Tibial nerve (tissue), 4 donors: ENCODE data around the gene WDR70. TPM values are rescaled to one million over a fixed set of nuclear protein-coding genes. Genes with fewer than 3 reads are reported as not detected.

Experiments used
- DNase-seq, 2 donors: peaks; one replicate each; pipeline ENCODE4 v3.0.0-alpha.2; 2019; ENCODE audit warnings: low spot score in 2 of 2
- H3K27ac ChIP-seq, 4 donors: fragments of 200-600 bp; sonication (generic) in 3 of 4; one replicate each; pipeline ENCODE4 v1.5.1; 2017 to 2019; ENCODE audit warnings: mild to moderate bottlenecking in 1 of 4
- H3K27me3 ChIP-seq, 2 donors: fragments of 200-600 bp; sonication (generic) in 1 of 2; one replicate each; pipeline versions ENCODE4 v1.5.1 to v1.6.0; 2017 to 2019
- H3K36me3 ChIP-seq, 3 donors: fragments of 200-600 bp; sonication (generic); one replicate each; pipeline ENCODE4 v1.5.1; 2018 to 2019
- H3K4me1 ChIP-seq, 4 donors: fragments of 200-600 bp; sonication (generic) in 3 of 4; one replicate each; pipeline ENCODE4 v1.5.1; 2017 to 2019
- H3K4me3 ChIP-seq, 4 donors: fragments of 200-600 bp; sonication (generic) in 3 of 4; one replicate each; pipeline ENCODE4 v1.5.1; 2017 to 2019; ENCODE audit warnings: mild to moderate bottlenecking in 1 of 4, moderate library complexity in 1 of 4
- H3K9me3 ChIP-seq, 4 donors: fragments of 200-600 bp; sonication (generic) in 3 of 4; one replicate each; pipeline ENCODE4 v1.5.1; 2017 to 2019
- EP300 ChIP-seq, 2 donors: sonication (generic); formaldehyde crosslinking; IDR thresholded peaks; one replicate each; pipeline ENCODE4 v1.6.1; 2017; ENCODE audit warnings: antibody characterized with exemption in 2 of 2, mild to moderate bottlenecking in 1 of 2
- POLR2A ChIP-seq, 2 donors: fragments of 450-650 bp; IDR thresholded peaks; one replicate each; pipeline ENCODE4 v1.6.1; 2017; ENCODE audit warnings: antibody characterized with exemption in 2 of 2, mild to moderate bottlenecking in 2 of 2, moderate library complexity in 2 of 2
- WGBS, 2 donors: methylation state at CpG; one replicate each; pipeline ENCODE4 v1.1.5; 2018; 5-methylcytosine and 5-hydroxymethylcytosine counted together
- total RNA-seq, 4 donors: library from RNA; depleted of rRNA; stranded (reverse); fragments of >200 nt; gene quantifications; one replicate each; pipeline ENCODE4 v1.1.0, GENCODE V29; 2016
- TF ChIP-seq, protein P1 (sequence below), 5 experiments: fragments of 200-600 bp in 3 of 5; fragments of 450-650 bp in 2 of 5; sonication (generic) in 3 of 5; IDR thresholded peaks; one replicate each; pipeline ENCODE4 v1.5.1; 2016 to 2019; ENCODE audit warnings: antibody characterized with exemption in 5 of 5, mild to moderate bottlenecking in 3 of 5, moderate library complexity in 2 of 5

The WDR70 gene
- total RNA-seq, 4 donors from 2014 or later, result 35.1 to 68.6 (median 47.4) TPM

DNA sequence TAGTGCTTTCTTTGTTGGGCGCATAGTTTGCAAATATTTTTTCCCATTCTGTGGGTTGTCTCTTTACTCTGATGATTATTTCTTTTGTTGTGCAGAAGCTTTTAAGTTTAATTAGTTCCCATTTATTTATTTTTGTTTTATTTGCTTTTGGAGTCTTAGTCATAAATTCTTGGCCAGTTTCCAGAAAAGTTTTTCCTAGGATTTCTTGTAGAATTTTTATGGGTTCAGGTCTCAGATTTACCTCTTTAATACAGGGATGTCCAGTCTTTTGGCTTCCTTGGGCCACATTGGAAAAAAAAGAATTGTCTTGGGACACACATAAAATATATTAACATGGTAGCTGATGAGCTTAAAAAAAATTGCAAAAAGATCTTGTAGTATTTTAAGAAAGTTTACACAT, 122.0 kb downstream of the WDR70 start:
- Histone ChIP-seq H3K27ac (no peak overlapping the region), H3K27me3 (no peaks in the 10 kb centered on the region), H3K36me3 (peaks cover 0 to 41% (median 0%) of the 10 kb centered on the region in 3 donors), H3K9me3 (no peaks in the 10 kb centered on the region), H3K4me1 (no peaks in the 10 kb centered on the region), H3K4me3 (no peak overlapping the region)
- DNase-seq, result no peak
- TF ChIP-seq POLR2A (IDR thresholded peaks at IDR 0.05) (no peak), EP300 (IDR thresholded peaks at IDR 0.05) (no peak)
- TF ChIP-seq, protein P1, sequence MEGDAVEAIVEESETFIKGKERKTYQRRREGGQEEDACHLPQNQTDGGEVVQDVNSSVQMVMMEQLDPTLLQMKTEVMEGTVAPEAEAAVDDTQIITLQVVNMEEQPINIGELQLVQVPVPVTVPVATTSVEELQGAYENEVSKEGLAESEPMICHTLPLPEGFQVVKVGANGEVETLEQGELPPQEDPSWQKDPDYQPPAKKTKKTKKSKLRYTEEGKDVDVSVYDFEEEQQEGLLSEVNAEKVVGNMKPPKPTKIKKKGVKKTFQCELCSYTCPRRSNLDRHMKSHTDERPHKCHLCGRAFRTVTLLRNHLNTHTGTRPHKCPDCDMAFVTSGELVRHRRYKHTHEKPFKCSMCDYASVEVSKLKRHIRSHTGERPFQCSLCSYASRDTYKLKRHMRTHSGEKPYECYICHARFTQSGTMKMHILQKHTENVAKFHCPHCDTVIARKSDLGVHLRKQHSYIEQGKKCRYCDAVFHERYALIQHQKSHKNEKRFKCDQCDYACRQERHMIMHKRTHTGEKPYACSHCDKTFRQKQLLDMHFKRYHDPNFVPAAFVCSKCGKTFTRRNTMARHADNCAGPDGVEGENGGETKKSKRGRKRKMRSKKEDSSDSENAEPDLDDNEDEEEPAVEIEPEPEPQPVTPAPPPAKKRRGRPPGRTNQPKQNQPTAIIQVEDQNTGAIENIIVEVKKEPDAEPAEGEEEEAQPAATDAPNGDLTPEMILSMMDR (IDR thresholded peaks at IDR 0.05), result no peak
- 92 to 96% methylated on average over 1 of the region's 1 CpG for WGBS, 2 donors

DNA sequence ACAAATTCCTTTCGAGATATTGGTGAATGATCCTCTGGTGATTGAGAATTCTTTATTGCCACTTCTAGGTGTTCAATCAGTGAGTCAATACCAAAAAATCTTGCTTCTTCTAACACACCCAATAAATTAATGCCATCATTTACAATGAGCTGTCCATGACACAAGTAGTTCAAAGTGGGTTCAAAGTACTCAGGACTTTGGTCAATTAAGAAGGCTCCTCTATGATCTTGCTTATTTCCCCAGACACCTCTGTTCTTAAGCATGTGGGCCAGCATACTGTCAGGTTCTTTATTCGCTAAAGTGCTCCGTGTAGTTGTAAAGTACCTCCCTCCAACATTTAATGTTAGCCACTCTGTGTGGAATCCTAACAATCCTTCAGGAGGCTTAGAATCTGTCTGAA, 127.1 kb downstream of the WDR70 start:
- no peaks in the 10 kb centered on the region for H3K27me3 ChIP-seq
- H3K36me3 ChIP-seq, result peaks cover 0 to 19% (median 0%) of the 10 kb centered on the region in 3 donors
- TF ChIP-seq POLR2A (IDR thresholded peaks at IDR 0.05), result no peak
- no peak for TF ChIP-seq EP300 (IDR thresholded peaks at IDR 0.05)
- TF ChIP-seq, protein P1 (IDR thresholded peaks at IDR 0.05), result no peak
- no peak overlapping the region for H3K27ac ChIP-seq
- 92 to 93% methylated on average over 3 of the region's 3 CpGs for WGBS, 2 donors
- no peak overlapping the region for H3K4me3 ChIP-seq
- no peak for DNase-seq
- H3K9me3 ChIP-seq, result no peaks in the 10 kb centered on the region
- H3K4me1 ChIP-seq, result no peaks in the 10 kb centered on the region

DNA sequence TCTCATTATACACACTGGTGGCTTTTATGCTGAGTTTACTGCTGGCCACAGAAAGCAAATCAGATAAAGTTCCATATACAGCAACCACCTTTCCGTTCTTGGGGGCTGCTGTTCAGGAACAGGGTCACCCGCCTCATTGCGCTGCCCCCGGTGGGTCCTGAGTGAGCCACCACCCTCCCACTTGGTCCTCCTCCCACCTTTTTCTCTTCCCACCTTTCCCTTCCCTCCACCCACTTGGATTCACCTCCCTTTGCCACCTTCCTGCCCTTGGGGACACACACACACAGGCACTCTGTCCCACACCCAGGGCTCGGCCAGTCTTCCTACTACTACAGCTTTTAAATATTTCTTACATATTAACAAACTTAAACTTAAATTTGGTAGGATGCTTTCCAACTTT, 127.6 kb downstream of the WDR70 start:
- Histone ChIP-seq H3K27ac (no peak overlapping the region), H3K36me3 (peaks cover 0 to 19% (median 0%) of the 10 kb centered on the region in 3 donors), H3K9me3 (no peaks in the 10 kb centered on the region), H3K4me1 (no peaks in the 10 kb centered on the region), H3K4me3 (no peak overlapping the region), H3K27me3 (no peaks in the 10 kb centered on the region)
- TF ChIP-seq EP300 (IDR thresholded peaks at IDR 0.05), result no peak
- TF ChIP-seq, protein P1 (IDR thresholded peaks at IDR 0.05), result no peak
- TF ChIP-seq POLR2A (IDR thresholded peaks at IDR 0.05), result no peak
- no peak for DNase-seq
- WGBS, 2 donors, result 96 to 99% methylated on average over 5 of the region's 5 CpGs

DNA sequence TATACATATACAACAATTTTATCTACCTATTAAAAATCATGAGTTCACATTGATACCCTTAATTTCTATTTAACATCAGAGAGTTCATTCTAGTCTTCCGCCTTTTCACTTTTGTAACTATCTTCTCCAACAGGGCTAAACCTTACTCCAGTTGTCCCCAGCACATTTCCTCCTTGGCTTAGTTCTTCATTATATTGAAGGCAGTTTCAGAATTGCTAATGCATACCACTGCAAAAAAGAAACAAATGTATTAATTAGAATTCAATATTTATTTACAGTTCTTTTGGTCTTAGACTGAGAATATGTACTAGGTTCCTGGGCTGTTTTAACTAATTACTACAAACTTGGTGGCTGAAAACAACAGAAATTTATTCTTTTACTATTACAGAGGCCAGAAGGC, 132.5 kb downstream of the WDR70 start:
- no peaks in the 10 kb centered on the region for H3K27me3 ChIP-seq
- no peak overlapping the region for H3K4me3 ChIP-seq
- peaks cover 0 to 1% (median 0%) of the 10 kb centered on the region in 3 donors for H3K36me3 ChIP-seq
- no peaks in the 10 kb centered on the region for H3K9me3 ChIP-seq
- TF ChIP-seq, protein P1 (IDR thresholded peaks at IDR 0.05), result no peak
- no peak for TF ChIP-seq EP300 (IDR thresholded peaks at IDR 0.05)
- no peak for TF ChIP-seq POLR2A (IDR thresholded peaks at IDR 0.05)
- DNase-seq, result no peak
- H3K4me1 ChIP-seq, result no peaks in the 10 kb centered on the region
- H3K27ac ChIP-seq, result no peak overlapping the region
- WGBS, 2 donors, result 98 to 100% methylated on average over 1 of the region's 1 CpG

DNA sequence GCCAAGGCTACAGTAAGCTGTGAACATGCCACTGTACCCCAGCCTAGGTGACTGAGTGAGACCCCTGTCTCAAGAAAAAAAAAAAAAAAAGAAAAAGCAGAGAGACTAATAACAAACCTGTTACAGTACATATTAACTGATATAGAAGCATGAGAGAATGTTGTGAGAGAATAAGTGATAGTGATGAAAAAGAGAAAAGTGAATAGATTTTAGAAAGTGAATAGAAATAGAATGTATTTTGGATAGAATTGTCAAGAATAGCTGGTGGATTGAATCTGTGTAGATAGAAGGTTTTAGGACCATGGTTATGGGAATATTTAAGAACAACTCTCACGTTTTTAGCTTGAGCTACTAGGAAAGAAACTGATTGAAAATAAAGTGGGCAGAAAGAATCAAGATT, 135.8 kb downstream of the WDR70 start:
- H3K36me3 ChIP-seq, result peaks cover 0 to 20% (median 0%) of the 10 kb centered on the region in 3 donors
- no peak for TF ChIP-seq POLR2A (IDR thresholded peaks at IDR 0.05)
- TF ChIP-seq EP300 (IDR thresholded peaks at IDR 0.05), result no peak
- TF ChIP-seq, protein P1 (IDR thresholded peaks at IDR 0.05), result no peak
- peaks cover 0 to 7% (median 0%) of the 10 kb centered on the region in 4 donors for H3K9me3 ChIP-seq
- H3K27ac ChIP-seq, result no peak overlapping the region
- 84 to 93% methylated on average over 1 of the region's 1 CpG for WGBS, 2 donors
- no peaks in the 10 kb centered on the region for H3K4me1 ChIP-seq
- H3K4me3 ChIP-seq, result no peak overlapping the region
- H3K27me3 ChIP-seq, result no peaks in the 10 kb centered on the region
- DNase-seq, result no peak
